Thyroid gland (tissue), 4 donors: ENCODE data around the gene NFE2.

Experiments
- POLR2A ChIP-seq, 2 donors: fragments of 450-650 bp; IDR thresholded peaks; one replicate each; pipeline ENCODE4 v1.6.1; 2017; ENCODE audit warnings: antibody characterized with exemption in 2 of 2, mild to moderate bottlenecking in 2 of 2, moderate library complexity in 1 of 2
- TF ChIP-seq, protein P1 (sequence below), 6 experiments: fragments of 200-600 bp in 3 of 6; fragments of 450-650 bp in 3 of 6; sonication (generic) in 3 of 6; IDR thresholded peaks; one replicate each; pipeline ENCODE4 v1.5.1; 2016 to 2019; ENCODE audit warnings: antibody characterized with exemption in 6 of 6, mild to moderate bottlenecking in 2 of 6, inconsistent platforms in 1 of 6, moderate library complexity in 1 of 6

DNA sequence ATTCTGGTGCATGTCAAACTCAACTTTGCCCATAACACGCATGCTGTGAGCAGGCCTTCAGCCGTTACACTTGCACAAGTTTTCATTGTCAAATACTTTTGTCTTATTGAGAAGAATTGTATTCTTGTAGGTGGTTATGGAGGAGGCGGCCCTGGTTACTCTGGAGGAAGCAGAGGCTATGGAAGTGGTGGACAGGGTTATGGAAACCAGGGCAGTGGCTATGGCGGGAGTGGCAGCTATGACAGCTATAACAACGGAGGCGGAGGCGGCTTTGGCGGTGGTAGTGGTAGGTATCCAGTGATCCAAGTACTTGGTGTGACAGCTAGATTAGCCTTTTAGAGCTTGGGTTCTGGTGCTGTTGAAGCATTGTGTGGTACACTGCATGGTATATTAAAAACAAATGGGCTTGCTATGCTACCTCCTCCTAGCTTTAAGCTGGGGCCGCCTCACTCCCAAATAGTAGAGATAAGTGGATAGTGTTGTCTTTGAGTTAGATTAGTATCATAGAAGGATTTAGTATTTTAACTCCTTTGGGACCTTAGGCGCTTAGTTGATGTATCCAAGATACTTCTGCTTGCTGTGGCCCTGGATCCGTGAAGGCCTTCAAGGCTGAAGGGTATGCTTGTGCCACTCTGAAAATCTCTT, 17.7 kb downstream of the NFE2 start:
- TF ChIP-seq, protein P1, sequence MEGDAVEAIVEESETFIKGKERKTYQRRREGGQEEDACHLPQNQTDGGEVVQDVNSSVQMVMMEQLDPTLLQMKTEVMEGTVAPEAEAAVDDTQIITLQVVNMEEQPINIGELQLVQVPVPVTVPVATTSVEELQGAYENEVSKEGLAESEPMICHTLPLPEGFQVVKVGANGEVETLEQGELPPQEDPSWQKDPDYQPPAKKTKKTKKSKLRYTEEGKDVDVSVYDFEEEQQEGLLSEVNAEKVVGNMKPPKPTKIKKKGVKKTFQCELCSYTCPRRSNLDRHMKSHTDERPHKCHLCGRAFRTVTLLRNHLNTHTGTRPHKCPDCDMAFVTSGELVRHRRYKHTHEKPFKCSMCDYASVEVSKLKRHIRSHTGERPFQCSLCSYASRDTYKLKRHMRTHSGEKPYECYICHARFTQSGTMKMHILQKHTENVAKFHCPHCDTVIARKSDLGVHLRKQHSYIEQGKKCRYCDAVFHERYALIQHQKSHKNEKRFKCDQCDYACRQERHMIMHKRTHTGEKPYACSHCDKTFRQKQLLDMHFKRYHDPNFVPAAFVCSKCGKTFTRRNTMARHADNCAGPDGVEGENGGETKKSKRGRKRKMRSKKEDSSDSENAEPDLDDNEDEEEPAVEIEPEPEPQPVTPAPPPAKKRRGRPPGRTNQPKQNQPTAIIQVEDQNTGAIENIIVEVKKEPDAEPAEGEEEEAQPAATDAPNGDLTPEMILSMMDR (IDR thresholded peaks at IDR 0.05): no peak
- no peak for TF ChIP-seq POLR2A (IDR thresholded peaks at IDR 0.05)
